Measurements from ENCODE around the gene GUCA1A.

GUCA1A gene

DNA sequence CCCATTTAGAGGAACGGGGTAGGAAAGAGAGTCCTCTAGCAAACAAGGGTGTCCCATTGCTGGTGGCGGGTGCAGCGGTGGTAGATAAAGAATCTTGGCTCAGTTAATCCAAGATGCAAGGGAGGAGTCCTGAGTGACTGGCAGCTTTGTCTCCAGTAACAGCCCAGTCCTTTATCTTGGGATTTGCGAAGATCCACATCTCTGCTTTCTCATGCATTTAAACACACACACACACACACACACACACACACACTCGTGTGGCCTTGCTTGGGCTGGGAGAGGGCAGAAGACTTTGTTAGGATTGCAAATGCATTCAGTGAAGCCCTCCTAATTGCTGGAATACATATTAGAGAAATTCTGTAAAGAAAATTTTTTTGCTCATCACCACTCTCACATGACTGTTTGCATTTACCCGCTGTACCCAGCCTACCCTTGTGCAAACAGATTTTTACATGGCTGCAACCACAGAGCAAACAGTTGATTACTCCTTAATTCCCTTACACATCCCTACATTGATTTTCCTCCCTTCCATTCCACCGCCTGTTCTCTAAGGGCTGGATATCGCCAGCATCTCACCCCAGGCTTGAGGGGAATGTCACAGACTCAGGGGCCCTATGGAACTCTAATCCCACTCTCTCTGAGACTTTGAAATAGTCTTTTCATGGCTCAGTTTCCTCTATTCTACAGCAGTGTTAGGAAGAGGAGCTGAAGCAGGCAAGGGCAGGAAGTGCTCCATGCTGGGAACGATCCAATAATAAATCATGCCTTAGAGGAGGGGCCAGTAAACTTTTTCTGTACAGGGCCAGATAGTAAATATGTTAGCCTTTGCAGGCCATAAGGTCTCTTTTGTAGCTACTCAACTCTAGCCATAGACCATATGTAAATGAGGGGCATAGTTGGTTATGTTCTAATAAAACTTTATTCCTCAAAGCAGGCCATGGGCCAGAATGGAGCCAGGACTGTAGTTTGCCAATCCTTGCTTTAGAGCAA, 34.2 kb upstream of the GUCA1A start:
- TF ChIP-seq POLR2AphosphoS5 (IDR thresholded peaks at IDR 0.05; ENCODE audit: low read depth, low read length) (no peak), SIN3A (IDR thresholded peaks at IDR 0.05; ENCODE audit: borderline replicate concordance, insufficient read depth, low read length) (no peak), TAF1 (IDR thresholded peaks at IDR 0.05; ENCODE audit: borderline replicate concordance, insufficient read depth, low read length) (no peak), FOXP2 (optimal IDR thresholded peaks at IDR 0.05; ENCODE audit: borderline replicate concordance, extremely low read depth, extremely low read length, insufficient read depth) (no peak)
- TF ChIP-seq, protein P1, sequence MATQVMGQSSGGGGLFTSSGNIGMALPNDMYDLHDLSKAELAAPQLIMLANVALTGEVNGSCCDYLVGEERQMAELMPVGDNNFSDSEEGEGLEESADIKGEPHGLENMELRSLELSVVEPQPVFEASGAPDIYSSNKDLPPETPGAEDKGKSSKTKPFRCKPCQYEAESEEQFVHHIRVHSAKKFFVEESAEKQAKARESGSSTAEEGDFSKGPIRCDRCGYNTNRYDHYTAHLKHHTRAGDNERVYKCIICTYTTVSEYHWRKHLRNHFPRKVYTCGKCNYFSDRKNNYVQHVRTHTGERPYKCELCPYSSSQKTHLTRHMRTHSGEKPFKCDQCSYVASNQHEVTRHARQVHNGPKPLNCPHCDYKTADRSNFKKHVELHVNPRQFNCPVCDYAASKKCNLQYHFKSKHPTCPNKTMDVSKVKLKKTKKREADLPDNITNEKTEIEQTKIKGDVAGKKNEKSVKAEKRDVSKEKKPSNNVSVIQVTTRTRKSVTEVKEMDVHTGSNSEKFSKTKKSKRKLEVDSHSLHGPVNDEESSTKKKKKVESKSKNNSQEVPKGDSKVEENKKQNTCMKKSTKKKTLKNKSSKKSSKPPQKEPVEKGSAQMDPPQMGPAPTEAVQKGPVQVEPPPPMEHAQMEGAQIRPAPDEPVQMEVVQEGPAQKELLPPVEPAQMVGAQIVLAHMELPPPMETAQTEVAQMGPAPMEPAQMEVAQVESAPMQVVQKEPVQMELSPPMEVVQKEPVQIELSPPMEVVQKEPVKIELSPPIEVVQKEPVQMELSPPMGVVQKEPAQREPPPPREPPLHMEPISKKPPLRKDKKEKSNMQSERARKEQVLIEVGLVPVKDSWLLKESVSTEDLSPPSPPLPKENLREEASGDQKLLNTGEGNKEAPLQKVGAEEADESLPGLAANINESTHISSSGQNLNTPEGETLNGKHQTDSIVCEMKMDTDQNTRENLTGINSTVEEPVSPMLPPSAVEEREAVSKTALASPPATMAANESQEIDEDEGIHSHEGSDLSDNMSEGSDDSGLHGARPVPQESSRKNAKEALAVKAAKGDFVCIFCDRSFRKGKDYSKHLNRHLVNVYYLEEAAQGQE (IDR thresholded peaks at IDR 0.05; ENCODE audit: insufficient read depth in 1 of 2, low read depth in 2 of 2, low read length in 2 of 2), result no peak

DNA sequence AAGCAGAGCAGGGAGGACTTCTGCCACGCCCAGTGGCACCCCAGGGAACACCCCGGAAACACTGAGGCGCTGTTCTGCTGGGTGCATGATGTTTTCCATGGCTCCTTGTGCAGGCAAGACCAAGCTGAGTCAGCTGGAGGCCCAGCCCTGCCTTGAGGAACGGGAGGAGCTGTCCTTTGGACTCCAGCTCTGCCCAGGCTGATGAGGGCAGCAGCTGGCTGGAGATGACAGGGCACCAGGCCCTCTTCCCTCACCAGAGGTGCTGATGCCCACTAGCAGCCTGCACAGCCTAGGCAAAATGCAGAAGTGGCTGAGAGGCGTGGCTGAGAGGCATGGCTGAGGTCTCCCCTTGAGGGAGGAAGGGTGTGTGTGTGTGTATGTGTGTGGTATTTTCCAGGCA, 33.1 kb upstream of the GUCA1A start:
- TF ChIP-seq FOXP2 (optimal IDR thresholded peaks at IDR 0.05; ENCODE audit: borderline replicate concordance, extremely low read depth, extremely low read length, insufficient read depth) (no peak), SIN3A (IDR thresholded peaks at IDR 0.05; ENCODE audit: borderline replicate concordance, insufficient read depth, low read length) (no peak), TAF1 (IDR thresholded peaks at IDR 0.05; ENCODE audit: borderline replicate concordance, insufficient read depth, low read length) (no peak)
- TF ChIP-seq, protein P1 (IDR thresholded peaks at IDR 0.05; ENCODE audit: insufficient read depth in 1 of 2, low read depth in 2 of 2, low read length in 2 of 2), result no peak

DNA sequence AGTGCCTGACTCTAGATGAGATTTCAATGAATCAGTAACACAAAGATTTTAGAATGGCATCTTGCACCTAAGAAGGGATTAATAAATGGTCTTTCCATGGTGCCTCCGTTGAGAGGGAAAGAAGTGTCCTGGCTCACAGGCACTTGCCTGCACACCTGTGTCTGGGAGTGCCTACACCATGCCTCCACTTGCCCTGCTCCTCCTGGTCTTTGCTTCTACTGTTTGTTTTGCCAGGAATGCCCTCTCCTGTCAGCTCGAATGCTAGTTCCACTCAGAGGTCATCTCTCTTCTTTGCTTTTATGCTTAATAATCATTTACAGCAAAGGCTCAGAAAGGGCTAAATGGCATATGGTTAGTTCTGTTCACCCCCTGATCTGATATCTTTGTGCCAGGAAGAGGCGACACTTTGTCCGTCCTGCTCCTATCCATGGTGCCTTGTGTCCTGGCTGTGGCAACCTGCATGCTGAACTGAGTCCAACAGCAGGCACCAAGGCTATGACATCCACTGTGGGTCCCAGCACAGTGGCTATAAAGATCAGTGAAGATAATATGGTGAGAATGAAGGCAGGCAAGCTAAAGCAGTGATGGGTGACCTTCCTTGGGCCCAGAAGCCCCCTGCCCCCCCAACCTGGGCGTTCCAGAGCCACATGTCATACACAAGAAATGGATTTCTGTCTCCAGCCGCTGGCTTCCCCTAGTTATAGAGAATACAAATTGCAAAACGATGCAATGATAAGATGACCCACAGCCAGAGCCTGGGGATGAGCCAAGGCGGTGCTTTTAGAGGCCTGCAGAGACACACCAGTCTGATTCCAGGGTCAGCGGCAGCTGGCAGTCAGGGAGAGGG, 32.2 kb upstream of the GUCA1A start:
- no peak for TF ChIP-seq SIN3A (IDR thresholded peaks at IDR 0.05; ENCODE audit: borderline replicate concordance, insufficient read depth, low read length)
- TF ChIP-seq FOXP2 (optimal IDR thresholded peaks at IDR 0.05; ENCODE audit: borderline replicate concordance, extremely low read depth, extremely low read length, insufficient read depth), result no peak
- no peak for TF ChIP-seq TAF1 (IDR thresholded peaks at IDR 0.05; ENCODE audit: borderline replicate concordance, insufficient read depth, low read length)
- no peak for TF ChIP-seq POLR2AphosphoS5 (IDR thresholded peaks at IDR 0.05; ENCODE audit: low read depth, low read length)
- TF ChIP-seq, protein P1 (IDR thresholded peaks at IDR 0.05; ENCODE audit: insufficient read depth in 1 of 2, low read depth in 2 of 2, low read length in 2 of 2), result no peak

DNA sequence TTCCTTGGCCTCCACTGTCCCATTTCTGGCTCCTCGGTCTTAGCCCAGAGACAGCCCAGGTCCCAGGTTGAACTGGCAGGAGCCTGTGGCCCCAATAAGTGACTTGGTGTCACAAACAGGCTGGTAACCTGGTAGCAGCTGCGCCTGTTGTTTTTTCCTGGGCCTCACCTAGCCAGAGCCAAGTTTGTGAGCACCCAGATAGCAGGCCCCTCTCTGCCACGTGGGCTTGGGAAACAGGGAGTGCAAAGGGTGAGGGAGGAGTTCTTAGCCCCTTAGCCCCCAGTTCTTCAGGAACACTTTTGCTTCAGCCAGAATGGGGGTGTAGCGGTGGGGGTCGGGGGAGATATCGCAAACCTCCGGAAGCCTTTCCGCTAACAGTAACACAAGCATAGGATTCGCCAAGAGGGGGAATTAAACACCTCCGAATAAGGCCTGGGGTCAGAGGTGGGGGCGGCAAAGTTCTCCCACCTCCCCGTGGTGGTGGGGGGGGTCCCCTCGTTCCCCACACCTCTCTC, 31.5 kb upstream of the GUCA1A start:
- TF ChIP-seq FOXP2 (optimal IDR thresholded peaks at IDR 0.05; ENCODE audit: borderline replicate concordance, extremely low read depth, extremely low read length, insufficient read depth) (no peak), POLR2AphosphoS5 (IDR thresholded peaks at IDR 0.05; ENCODE audit: low read depth, low read length) (no peak), SIN3A (IDR thresholded peaks at IDR 0.05; ENCODE audit: borderline replicate concordance, insufficient read depth, low read length) (no peak)
- TF ChIP-seq, protein P1 (IDR thresholded peaks at IDR 0.05; ENCODE audit: insufficient read depth in 1 of 2, low read depth in 2 of 2, low read length in 2 of 2), result no peak

Data from PFSK-1 (cell line).